Stimulated activated CD8-positive, alpha-beta memory T cell treated with anti-CD3 and anti-CD28 coated beads, Interleukin-4, amount 100 ng/mL, for 48 hours (primary cell): ENCODE results near the gene NR5A2.

Experiments used
- DNase-seq: peaks from one replicate; pipeline ENCODE4 v3.0.0-alpha.2; 2020

NR5A2 gene

GRCh38 chr1:200036619-200037270 is 9.2 kb downstream of the NR5A2 start:
- DNase-seq = no peak

- no peak for DNase-seq
Observed at GRCh38 chr1:200037501-200037900, 10.0 kb downstream of the NR5A2 start.

GRCh38 chr1:200037904-200038303 is 10.4 kb downstream of the NR5A2 start:
- no peak for DNase-seq

GRCh38 chr1:200038325-200038980 is 10.9 kb downstream of the NR5A2 start:
- no peak for DNase-seq

DNA sequence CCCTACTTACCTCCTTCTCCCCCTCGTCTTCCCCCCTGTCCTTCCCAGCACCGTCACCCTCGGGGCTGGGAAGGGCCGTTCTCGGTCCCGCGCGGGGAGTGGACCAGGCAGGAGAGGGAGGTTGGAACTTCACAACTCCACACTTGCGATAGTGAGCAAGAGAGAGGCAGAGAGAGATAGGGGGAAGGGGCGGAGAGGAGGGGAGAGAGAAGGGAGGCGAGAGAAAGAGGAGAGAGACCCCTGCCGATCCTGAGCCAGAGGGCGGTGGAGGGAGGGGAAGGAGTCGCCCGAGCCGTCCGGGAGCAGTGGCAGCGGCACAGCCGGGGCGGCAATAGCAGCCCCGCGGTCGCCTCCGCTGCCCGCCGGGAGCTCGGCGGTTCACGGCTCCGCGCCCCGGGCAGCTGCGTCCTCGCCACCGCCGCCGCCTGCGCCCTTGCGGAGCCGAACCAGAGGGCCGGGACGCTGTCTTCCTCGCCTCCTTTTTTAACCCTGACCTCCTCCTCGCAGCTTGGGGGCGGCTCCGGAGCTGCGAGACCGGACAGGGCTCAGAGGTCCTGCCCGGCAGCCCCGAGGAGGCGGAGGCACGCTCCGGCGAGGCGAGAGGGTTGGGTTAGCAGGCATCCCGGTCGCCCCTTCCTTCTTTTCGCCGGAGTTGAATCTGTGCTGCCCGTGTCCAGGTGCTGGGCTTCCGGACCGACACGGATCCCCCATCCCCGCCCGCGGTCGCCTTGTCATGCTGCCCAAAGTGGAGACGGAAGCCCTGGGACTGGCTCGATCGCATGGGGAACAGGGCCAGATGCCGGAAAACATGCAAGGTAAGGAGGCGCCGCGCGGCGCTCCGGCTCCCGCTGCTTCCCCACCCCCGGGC is 11.7 kb downstream of the NR5A2 start:
- peak; percentile 52 for DNase-seq

DNA sequence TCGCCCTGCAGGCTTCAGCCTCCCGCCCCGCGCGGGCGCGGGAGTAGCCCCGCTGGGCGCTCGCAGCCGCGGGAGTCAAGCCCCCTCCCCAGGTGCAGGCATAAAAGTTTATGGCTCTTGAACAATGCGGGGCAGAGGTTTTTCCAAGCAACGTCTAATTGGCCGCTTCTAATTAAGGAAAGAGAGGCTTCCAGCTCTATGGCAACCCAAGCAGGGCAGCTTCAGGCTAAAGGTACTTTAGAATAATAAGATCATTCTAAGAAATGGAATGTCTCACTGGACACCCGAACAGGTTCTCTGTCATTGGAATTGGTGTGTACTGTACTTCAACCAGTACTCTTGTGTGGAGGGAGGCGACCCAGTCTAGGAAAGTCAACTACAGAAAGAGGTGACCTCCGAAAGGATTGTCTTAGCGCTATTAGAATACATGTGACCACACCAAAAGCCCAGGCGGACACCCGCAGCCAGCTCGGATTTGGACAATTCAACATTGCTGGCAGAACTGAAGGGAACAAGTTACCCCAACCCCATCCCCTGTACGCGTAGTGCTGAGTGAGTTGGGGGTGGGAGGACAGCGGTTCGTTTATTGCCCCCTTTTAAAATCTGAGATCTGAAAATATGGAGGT is 12.5 kb downstream of the NR5A2 start:
- DNase-seq = no peak

- DNase-seq = peak; percentile 29
Observed at GRCh38 chr1:200040481-200041138, 13.1 kb downstream of the NR5A2 start.

- DNase-seq = no peak
Observed at GRCh38 chr1:200041337-200042118, 14.0 kb downstream of the NR5A2 start.

- DNase-seq = no peak
Observed at GRCh38 chr1:200042119-200042551, 14.6 kb downstream of the NR5A2 start.

- peak; percentile 27 for DNase-seq
Observed at GRCh38 chr1:200042552-200043335, 15.2 kb downstream of the NR5A2 start.

- no peak for DNase-seq
Observed at GRCh38 chr1:200043336-200043668, 15.8 kb downstream of the NR5A2 start.

DNA sequence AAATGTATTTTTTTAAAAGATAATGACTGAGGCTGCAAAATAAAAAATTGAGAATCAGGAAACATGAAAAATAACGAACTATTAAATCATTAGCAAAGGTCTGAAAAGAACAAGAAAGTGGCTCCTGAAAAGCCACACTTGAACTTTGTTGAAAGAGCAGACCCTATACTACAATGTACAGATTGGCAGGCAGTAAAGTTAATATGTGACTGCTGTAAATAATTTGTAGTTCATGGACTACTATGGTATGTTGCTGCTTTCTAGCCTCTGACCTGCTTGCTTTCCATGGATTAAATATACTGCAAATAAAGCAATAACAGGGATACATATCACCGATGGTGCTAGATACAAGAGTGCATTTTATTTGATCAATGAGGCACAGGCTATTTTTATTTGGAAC is 18.6 kb downstream of the NR5A2 start:
- DNase-seq = no peak

GRCh38 chr1:200048244-200048643 is 20.7 kb downstream of the NR5A2 start:
- no peak for DNase-seq

- no peak for DNase-seq
Observed at GRCh38 chr1:200049810-200050209, 22.3 kb downstream of the NR5A2 start.

- DNase-seq = no peak
Observed at GRCh38 chr1:200051620-200052019, 24.1 kb downstream of the NR5A2 start.

DNA sequence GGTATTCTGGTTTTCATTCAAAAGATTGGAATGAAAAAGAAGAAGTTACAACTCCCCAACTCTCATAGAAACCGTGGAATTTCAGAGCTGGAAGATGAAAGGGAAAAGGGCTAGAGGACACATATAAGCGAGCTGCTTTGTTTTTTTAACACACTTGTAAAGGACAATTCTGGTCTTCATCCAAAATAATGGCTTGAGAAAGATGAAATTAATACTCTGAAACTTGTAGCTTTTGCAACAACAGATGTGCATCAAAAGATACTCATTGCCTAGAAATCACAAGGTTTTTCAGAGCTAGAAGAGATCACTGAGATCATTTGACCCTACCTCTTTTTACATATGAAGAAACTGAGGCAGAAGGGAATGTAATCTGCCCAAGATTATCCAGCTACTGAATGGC is 25.6 kb downstream of the NR5A2 start:
- no peak for DNase-seq

DNA sequence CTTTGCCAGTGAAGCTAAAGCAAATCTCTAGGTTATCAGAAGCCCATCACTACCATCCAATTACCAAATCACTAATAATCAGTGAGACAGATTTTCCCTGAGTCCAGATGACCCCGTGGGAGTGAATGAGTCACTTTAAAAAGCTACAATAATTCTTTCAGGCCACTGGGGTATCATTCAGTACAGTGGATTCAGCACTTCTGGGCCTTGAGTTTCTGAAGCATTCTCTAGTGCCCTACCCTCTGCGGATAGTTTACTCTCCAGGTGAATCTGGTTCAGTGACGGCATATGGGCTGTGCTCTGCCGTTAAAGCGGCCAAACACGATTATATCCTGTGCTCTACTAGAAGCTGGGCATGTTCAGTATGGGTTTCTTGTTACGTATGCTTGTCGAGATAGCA is 26.1 kb downstream of the NR5A2 start:
- no peak for DNase-seq

DNA sequence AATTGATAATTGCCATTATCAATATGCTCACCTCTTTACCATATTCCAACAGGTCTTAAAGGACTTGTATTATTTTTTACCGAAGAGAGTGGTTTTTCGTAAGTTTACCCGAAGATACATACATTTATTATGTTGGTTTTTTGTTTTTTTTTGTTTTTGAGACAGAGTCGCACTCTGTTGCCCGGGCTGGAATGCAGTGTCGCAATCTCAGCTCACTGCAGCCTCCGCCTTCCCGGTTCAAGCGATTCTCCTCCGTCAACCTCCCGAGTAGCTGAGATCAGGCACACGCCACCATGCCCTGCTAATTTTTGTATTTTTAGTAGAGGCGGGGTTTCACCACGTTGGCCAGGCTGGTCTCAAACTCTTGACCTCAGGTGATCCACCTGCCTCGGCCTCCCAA is 30.8 kb downstream of the NR5A2 start:
- no peak for DNase-seq

- DNase-seq = no peak
Observed at GRCh38 chr1:200062143-200062542, 34.6 kb downstream of the NR5A2 start.

GRCh38 chr1:200072636-200073285 is 45.3 kb downstream of the NR5A2 start:
- DNase-seq = no peak

GRCh38 chr1:200073286-200073637 is 45.8 kb downstream of the NR5A2 start:
- no peak for DNase-seq
